Measurements from ENCODE around the gene SRD5A3. TPM values are rescaled to one million over a fixed set of nuclear protein-coding genes. Genes with fewer than 3 reads are reported as not detected.
A peak's percentile ranks its signal among the peaks of the same experiment; 100 is the strongest.

Gene SRD5A3
- total RNA-seq, 1 donor from 2014 or later: 8.3 TPM

GRCh38 chr4:55396308-55397125 is 50.5 kb downstream of the SRD5A3 start:
- intact Hi-C loops (cut with DNase I): loop anchor here (5.0 kb wide), 1 partner anchor 49 kb away; the partner anchor contains the start of gene SRD5A3
- peak; percentile 65 for DNase-seq
- peak; percentile 59 for ATAC-seq (ENCODE audit: poor library complexity)

GRCh38 chr4:55397126-55397436 is 51.0 kb downstream of the SRD5A3 start:
- no peak for DNase-seq
- intact Hi-C loops (cut with DNase I): loop anchor here (5.0 kb wide), 1 partner anchor 50 kb away; the partner anchor contains the start of gene SRD5A3
- no peak for ATAC-seq (ENCODE audit: poor library complexity)

- intact Hi-C loops (cut with DNase I): loop anchor here (5.0 kb wide), 1 partner anchor 50 kb away; the partner anchor contains the start of gene SRD5A3
- ATAC-seq (ENCODE audit: poor library complexity) (no peak), DNase-seq (no peak)
Measured at GRCh38 chr4:55397520-55398321, 51.7 kb downstream of the SRD5A3 start.

- DNase-seq (no peak), ATAC-seq (ENCODE audit: poor library complexity) (no peak)
- intact Hi-C loops (cut with DNase I): loop anchor here (5.0 kb wide), 1 partner anchor 51 kb away; the partner anchor contains the start of gene SRD5A3
Measured at GRCh38 chr4:55398461-55398860, 52.4 kb downstream of the SRD5A3 start.

GRCh38 chr4:55398966-55399365 is 52.9 kb downstream of the SRD5A3 start:
- intact Hi-C loops (cut with DNase I): loop anchor here (5.0 kb wide), 1 partner anchor 52 kb away; the partner anchor contains the start of gene SRD5A3
- DNase-seq: no peak
- ATAC-seq (ENCODE audit: poor library complexity): no peak

GRCh38 chr4:55399581-55399980 is 53.5 kb downstream of the SRD5A3 start:
- intact Hi-C loops (cut with DNase I): loop anchor here (5.0 kb wide), 1 partner anchor 52 kb away; the partner anchor contains the start of gene SRD5A3
- ATAC-seq (ENCODE audit: poor library complexity) (no peak), DNase-seq (no peak)

GRCh38 chr4:55405073-55405472 is 59.0 kb downstream of the SRD5A3 start:
- intact Hi-C loops (cut with DNase I): no loop called here
- no peak for DNase-seq

GRCh38 chr4:55406545-55406944 is 60.5 kb downstream of the SRD5A3 start:
- DNase-seq (no peak), ATAC-seq (ENCODE audit: poor library complexity) (no peak)
- intact Hi-C loops (cut with DNase I): no loop called here

More at GRCh38 chr4:55405073-55405472, 59.0 kb downstream of the SRD5A3 start:
- ATAC-seq (ENCODE audit: poor library complexity): no peak

GRCh38 chr4:55407119-55407518 is 61.1 kb downstream of the SRD5A3 start:
- DNase-seq (no peak), ATAC-seq (ENCODE audit: poor library complexity) (no peak)
- intact Hi-C loops (cut with DNase I): no loop called here

GRCh38 chr4:55407764-55408163 is 61.7 kb downstream of the SRD5A3 start:
- no peak for ATAC-seq (ENCODE audit: poor library complexity)

GRCh38 chr4:55409468-55410171 is 63.6 kb downstream of the SRD5A3 start:
- peak; percentile 81 for ATAC-seq (ENCODE audit: poor library complexity)
- no peak for DNase-seq
- intact Hi-C loops (cut with DNase I): no loop called here

More at GRCh38 chr4:55407764-55408163, 61.7 kb downstream of the SRD5A3 start:
- intact Hi-C loops (cut with DNase I): no loop called here
- DNase-seq: no peak

GRCh38 chr4:55410431-55410830 is 64.4 kb downstream of the SRD5A3 start:
- peak; percentile 57 for ATAC-seq (ENCODE audit: poor library complexity)

GRCh38 chr4:55411621-55412020 is 65.6 kb downstream of the SRD5A3 start:
- no peak for ATAC-seq (ENCODE audit: poor library complexity)
- intact Hi-C loops (cut with DNase I): no loop called here
- no peak for DNase-seq

More at GRCh38 chr4:55410431-55410830, 64.4 kb downstream of the SRD5A3 start:
- DNase-seq: no peak
- intact Hi-C loops (cut with DNase I): no loop called here

- no peak for ATAC-seq (ENCODE audit: poor library complexity)
- intact Hi-C loops (cut with DNase I): no loop called here
- DNase-seq: no peak
Measured at GRCh38 chr4:55416176-55416575, 70.1 kb downstream of the SRD5A3 start.

Other genes starting within 250 kb of the SRD5A3 start
- 21.2 TPM for gene KDR, start 220.6 kb upstream of the SRD5A3 start, total RNA-seq
- 34.3 TPM for gene TMEM165, start 49.7 kb downstream of the SRD5A3 start, total RNA-seq
- 35.8 TPM for gene CLOCK, start 200.7 kb downstream of the SRD5A3 start, total RNA-seq
- gene PDCL2, start 246.0 kb downstream of the SRD5A3 start, total RNA-seq: not detected